H4 (cell line): ENCODE data around the gene RPS27A. TPM values are rescaled to one million over a fixed set of nuclear protein-coding genes. Genes with fewer than 3 reads are reported as not detected.

ENCODE experiments used
- total RNA-seq: library from RNA; depleted of rRNA; stranded (reverse); fragments of >200 nt; shearing (Covaris generic); gene quantifications from 2 replicates; pipeline ENCODE4 v1.2.3, GENCODE V29; 2014; rRNA removed

RPS27A gene
- total RNA-seq, 1 experiment from 2014 or later, result 3,345 TPM

Other genes with a start within 250 kb of the RPS27A start
- gene RTN4, start 182.2 kb upstream of the RPS27A start, total RNA-seq, result 120 and 187 TPM in 2 replicates
- gene CLHC1, start 395 bp upstream of the RPS27A start, total RNA-seq, result 0.78 and 4.4 TPM in 2 replicates
- 26.5 and 37.2 TPM in 2 replicates for gene MTIF2, start 36.5 kb downstream of the RPS27A start, total RNA-seq
- 18.7 and 19.8 TPM in 2 replicates for gene CCDC88A, start 187.2 kb downstream of the RPS27A start, total RNA-seq